GM19025 (cell line): ENCODE data around the gene VCAN.

Experiments
- ATAC-seq: cut with Tn5 transposase; IDR thresholded peaks from one replicate; pipeline ENCODE4 v1.9.1; 2021; ENCODE audit warnings: mild to moderate bottlenecking, low read depth, moderate library complexity; ENCODE audit not compliant: unreplicated experiment

Gene VCAN

DNA sequence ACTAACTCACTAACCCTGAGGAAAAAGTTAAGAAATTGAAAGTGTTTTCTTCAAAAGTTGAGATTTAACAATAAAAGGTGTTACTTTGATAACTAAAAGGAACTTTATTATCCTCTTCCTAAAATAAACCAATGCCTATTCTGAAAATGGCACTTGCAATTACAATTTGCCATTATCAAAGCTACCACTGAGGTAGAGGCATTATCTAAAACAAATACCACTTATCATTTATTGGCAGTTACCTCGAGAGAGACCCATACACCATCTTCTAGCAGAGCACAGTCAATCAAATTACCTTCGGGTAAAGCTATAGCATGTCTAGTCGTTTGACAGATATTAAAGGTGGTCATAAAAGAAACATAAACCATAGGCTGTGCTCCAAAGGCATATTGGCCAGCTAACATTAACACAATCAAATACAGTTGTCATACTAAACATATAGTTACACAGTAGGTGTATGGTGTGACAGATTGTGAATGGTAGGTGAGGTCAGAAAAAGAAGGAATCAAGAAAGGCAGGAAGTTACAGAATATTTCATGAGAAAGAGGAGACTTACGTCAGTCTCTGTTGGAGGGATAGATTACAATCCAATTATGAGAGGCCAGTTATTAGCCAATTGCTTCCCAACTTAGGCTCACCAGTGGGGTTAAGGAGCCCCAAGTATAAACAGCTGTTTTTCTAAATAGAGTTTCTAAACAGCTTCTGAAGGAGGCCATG is 56.3 kb downstream of the VCAN start:
- no peak for ATAC-seq

DNA sequence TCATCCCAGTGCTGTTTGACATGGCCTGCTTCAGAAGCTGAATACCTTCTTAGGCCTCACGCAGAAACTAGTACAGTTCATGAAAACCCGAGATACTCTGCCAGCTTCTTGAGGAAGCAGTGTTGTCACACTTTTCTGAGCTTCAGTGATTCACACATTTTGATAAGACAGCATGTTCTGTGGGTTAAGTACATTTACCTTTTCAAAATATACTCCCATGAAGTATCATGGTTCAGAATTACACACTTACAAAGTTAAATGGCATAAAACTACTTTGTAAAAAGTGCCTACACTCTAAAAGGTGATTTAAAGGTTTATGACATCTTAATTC is 56.9 kb downstream of the VCAN start:
- ATAC-seq, result no peak

DNA sequence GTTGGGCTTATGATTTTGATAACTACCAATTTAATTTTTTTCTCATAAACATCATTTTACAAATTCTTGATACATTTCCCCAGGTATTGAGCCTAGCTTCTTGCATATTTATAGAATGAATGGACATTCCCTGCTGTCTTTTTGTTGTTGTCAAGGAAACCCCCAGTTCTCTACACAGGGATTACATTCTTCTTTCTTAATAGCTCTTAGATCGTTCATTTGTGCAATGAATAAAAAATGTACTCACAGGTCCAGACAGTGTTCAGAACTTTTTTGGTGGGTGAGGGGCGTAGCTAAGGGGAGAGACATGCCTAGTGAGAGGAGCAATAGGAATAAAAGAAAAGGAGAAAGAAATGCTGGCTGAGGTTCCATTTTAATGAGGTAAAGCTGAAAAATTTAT is 58.6 kb downstream of the VCAN start:
- ATAC-seq, result no peak

DNA sequence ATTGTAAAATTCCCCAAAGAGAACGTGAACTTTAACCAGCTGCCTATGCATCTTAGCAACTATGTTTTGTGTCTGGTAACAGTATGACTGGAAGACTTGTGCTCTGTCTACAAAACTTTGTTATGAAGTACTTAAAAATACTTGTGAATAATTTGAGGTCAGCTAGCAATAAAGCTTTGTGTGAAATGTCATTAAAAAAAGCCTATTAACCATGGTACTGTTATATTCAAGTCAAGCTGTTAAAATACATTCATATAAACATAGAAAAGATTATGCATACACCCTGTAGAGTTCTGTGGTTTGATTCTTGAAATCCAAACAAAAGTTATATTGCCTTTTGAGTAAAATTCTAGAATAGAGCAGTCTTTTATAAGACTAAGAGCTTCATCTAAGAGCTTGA is 60.1 kb downstream of the VCAN start:
- ATAC-seq, result no peak

DNA sequence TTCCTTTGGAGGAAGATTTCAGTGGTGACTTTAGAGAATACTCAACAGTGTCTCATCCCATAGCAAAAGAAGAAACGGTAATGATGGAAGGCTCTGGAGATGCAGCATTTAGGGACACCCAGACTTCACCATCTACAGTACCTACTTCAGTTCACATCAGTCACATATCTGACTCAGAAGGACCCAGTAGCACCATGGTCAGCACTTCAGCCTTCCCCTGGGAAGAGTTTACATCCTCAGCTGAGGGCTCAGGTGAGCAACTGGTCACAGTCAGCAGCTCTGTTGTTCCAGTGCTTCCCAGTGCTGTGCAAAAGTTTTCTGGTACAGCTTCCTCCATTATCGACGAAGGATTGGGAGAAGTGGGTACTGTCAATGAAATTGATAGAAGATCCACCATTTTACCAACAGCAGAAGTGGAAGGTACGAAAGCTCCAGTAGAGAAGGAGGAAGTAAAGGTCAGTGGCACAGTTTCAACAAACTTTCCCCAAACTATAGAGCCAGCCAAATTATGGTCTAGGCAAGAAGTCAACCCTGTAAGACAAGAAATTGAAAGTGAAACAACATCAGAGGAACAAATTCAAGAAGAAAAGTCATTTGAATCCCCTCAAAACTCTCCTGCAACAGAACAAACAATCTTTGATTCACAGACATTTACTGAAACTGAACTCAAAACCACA is 67.4 kb downstream of the VCAN start:
- peak; percentile 89 for ATAC-seq

DNA sequence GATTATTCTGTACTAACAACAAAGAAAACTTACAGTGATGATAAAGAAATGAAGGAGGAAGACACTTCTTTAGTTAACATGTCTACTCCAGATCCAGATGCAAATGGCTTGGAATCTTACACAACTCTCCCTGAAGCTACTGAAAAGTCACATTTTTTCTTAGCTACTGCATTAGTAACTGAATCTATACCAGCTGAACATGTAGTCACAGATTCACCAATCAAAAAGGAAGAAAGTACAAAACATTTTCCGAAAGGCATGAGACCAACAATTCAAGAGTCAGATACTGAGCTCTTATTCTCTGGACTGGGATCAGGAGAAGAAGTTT is 67.9 kb downstream of the VCAN start:
- no peak for ATAC-seq

DNA sequence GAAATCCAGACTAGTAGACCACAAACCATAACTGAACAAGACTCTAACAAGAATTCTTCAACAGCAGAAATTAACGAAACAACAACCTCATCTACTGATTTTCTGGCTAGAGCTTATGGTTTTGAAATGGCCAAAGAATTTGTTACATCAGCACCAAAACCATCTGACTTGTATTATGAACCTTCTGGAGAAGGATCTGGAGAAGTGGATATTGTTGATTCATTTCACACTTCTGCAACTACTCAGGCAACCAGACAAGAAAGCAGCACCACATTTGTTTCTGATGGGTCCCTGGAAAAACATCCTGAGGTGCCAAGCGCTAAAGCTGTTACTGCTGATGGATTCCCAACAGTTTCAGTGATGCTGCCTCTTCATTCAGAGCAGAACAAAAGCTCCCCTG is 68.6 kb downstream of the VCAN start:
- ATAC-seq, result no peak

DNA sequence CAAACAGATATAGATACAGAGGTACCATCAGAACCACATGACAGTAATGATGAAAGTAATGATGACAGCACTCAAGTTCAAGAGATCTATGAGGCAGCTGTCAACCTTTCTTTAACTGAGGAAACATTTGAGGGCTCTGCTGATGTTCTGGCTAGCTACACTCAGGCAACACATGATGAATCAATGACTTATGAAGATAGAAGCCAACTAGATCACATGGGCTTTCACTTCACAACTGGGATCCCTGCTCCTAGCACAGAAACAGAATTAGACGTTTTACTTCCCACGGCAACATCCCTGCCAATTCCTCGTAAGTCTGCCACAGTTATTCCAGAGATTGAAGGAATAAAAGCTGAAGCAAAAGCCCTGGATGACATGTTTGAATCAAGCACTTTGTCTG is 69.2 kb downstream of the VCAN start:
- no peak for ATAC-seq

DNA sequence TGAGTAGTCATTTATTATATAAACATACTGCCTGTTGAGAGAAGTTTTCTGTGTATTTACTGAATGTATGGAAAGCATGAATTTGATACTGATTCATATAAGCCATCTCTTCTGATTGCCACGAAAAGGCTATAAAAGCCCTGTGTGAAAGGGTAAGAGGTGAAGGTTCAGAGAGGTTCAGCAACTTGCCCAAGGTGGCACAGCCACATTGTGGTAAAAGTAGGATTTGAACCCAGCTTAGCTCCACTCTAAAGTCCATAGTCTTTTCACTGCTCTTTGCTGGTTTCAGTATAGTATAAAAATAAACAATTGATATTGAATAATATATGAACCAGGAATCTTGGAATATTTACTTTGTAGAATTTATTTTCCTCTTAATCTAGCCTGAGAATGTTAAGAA is 71.3 kb downstream of the VCAN start:
- no peak for ATAC-seq

DNA sequence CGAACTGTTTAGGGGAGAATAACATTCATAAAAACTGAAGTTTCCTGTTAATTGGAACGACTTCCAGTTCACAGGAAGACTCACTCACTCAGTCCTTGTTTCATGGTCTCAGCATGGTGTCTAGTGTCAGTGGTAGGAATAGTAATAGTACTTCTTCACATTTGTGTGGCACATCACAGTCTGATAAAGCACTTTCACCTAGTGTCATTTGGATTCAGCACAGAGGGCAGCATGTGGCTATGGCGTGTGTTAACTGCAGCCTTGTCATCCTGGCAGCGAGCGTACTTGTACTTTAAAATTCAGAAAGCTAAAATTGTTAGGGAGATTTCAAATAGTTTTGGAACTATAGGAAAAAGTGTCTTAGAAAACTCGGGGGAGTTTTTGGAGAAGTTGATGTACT is 72.4 kb downstream of the VCAN start:
- no peak for ATAC-seq

DNA sequence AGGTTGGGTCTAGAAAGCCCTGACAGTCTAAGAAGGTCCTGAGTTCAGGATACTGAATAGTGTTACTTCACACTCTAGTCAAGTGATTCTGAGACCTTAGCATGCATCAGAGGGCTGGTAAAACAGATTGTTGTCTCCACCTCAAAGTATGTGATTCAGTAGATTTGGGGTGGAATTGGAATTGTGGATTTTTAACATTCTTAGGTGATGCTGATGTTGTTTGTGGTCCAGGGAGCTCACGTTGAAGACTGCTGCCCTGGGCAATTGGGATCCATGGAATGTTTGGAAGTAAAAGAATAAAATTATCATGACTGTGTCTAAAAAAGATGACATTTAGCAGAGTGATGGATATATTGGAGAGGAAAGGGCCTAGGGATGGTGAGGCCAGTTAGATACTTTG is 75.6 kb downstream of the VCAN start:
- ATAC-seq, result no peak

DNA sequence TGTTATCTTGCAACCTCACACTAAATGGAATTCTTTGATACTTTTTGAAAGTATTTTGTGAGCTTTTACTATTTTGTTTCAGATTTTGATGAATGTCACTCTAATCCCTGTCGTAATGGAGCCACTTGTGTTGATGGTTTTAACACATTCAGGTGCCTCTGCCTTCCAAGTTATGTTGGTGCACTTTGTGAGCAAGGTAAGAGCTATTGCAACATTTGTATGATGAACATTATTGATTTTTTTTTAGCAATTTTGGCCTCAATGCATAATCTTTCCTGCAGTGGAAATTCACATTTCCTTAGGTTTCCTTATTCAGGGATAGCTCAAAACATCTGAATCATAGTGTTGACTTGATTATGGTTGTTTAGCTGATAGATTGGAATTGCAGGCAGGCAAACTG is 76.3 kb downstream of the VCAN start:
- no peak for ATAC-seq

DNA sequence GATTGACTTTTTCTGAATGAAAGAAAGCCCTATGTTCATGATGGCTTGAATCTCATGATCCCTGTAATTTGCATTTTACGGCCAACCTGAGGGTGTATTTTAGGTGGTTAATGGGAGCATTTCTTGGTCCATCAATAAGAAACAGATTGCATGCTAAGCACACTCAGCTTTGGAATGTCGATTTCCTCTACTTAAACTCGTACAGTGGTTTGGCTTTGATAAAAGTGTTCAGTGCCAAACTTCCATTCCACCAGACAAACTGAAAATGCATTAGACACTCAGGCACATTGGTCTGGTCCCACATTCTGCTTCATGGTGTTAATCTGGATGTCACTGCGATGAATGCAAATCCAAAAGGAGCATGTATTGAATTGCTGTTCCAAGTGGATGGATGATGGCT is 77.0 kb downstream of the VCAN start:
- no peak for ATAC-seq

DNA sequence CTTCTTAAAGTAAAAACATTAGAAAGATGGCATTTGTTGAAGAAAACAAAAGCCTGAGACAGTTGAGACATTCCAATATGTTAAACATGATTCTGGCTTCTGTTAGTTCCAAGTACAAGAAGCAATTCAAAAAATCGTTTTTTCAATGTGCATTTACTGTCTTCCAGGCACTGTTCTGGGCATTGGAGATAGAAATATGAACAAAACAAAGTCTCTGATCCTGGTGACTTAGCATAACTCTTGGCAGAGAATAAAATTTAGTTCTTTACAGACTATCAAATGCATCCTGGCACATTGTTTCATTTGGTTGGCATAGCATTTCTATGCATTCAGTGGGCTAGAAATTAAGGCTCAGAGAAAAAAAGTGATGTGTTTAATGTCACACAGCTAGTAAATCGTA is 77.5 kb downstream of the VCAN start:
- ATAC-seq, result no peak

DNA sequence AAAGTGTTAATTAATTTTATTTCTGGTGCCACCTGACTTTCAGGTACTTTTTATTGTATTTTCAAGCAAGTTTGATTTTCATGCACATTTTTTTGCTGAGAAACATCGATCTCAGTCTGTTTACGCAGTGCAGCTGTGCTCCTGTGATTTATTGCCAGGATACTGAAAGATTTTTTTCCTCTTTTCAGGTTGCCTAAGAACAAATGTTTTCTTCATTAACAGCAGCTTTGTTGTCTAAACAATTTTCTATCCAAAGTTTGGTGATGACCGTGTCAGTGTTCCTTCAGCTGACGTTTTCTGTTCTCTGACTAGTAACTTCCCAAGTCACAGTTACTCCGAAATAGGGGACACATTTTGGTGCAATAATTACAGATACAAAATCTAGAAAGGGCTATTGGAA is 78.1 kb downstream of the VCAN start:
- ATAC-seq, result no peak

DNA sequence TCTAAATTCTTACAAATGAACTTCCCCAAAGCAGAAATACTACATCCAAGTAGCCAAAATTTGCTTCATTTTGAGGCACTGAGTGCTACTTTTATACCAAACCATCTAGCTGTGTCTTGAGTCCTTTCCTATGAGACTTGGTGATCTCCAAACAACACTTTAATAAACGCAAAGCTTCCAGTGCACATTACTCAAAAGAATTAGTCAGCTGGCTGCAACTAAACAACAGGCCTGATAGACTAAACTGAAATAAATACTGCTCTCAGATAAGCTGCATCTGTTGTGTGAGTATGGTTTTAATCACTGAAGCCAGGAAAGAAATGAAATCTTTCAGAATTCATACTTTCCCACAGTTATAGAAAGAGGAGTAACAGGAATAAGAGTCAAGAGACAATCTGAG is 80.3 kb downstream of the VCAN start:
- no peak for ATAC-seq

DNA sequence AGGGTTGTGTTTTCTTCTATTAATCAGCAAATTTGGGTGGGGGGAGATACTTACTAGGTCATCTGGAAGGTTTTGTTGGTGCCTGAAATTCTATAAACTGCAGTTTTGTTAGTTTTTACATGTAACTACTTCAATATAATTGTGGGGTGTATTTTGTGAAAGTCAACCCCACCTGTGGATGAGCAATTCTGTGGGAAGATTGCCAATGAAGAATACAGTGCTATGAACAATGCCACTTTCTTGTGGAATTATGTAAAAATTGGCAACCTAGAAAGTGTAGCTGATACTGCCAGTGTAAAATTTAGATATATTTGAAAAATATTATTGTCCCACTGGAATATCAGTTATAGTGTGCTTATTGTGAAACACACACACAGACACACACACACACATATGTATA is 80.7 kb downstream of the VCAN start:
- no peak for ATAC-seq

DNA sequence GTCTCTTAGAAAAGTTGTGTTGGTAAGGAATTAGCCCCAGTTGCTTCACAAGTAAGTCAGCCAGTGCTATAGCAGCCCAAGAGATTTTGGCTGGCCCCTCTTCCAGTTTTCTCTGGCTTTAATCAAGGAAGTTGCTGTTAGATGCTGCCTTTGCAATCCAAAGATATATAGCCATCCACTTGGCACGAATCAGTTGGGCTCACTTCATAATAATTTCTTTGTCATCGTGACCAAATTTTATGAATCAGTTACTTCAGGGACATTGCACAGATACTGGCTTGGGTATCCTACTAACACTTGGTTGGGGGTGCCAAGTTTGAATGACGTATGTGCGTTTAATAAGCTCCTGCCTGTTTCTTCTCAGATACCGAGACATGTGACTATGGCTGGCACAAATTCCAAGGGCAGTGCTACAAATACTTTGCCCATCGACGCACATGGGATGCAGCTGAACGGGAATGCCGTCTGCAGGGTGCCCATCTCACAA is 81.5 kb downstream of the VCAN start:
- ATAC-seq, result no peak

DNA sequence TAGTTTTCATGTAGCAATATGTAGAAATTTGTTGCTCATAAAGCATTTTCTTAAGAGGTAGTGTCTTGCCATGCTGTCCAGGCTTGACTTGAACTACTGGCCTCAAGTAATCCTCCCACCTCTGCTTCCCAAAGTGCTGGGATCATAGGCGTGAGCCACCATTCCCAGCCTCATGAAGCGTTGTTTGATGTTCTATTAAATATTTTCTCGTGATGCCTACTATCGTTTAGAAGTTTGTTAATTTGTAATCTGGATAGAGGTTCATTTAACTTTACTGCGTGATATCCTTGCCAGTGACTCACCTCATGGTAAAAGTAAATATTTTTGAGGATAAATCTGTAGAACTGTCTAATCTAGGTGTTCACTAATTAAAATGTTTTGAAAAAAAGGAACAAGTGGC is 82.6 kb downstream of the VCAN start:
- ATAC-seq, result no peak

DNA sequence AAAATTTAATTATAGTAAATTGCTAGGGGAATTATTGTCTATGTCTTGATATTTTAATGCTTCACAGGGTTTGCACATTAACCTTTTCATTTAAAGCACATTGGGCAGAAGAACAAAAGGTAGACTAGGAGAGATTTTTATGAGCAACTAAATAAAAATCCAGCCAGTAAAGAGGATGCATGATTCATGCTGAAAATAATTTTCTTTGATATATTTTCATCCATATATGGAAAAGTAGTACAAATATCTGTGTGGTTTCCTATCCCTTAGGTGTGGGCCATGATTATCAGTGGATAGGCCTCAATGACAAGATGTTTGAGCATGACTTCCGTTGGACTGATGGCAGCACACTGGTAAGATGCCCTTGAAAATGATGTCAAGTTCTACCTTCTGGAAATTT is 83.1 kb downstream of the VCAN start:
- no peak for ATAC-seq

DNA sequence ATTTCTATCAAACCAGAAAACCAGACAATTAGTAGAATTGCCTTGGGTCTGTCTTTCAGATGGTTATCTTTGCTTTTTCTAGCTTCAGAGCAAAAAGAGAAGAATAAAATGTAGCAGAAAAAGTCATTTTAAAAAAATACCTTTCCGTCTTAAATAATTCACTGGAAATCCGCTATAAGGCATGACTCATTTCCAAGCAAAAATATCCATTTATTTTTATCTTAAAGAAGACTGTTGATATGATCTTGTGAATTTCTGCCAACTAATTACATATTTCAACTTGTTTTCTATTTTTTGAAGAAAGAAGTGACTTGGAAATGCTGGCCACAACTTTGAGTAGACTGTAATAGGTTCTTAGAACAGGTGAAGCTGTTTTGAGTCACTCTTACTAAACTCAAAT is 83.7 kb downstream of the VCAN start:
- ATAC-seq, result no peak

DNA sequence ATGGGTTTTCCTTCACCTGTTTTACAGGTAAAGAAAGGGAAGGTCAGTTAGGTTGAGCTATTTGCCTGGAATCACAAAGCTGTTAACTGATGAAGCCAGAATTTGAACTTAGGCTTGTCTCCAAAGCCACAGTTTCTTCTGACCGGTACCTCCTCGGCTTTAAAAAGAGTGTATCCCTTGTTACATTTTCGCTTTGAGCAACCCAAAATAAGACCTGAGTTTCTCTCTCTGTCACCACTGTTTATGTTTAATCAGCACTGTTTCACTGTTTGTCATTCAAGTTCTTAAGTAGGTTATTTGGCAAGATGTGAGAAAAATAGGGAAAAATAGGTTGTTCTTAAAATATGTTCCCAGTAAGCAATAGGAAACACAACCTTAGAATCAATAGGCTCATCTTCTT is 84.6 kb downstream of the VCAN start:
- peak; percentile 84 for ATAC-seq
